ENCODE measurements around the gene INAFM2. TPM values are rescaled to one million over a fixed set of nuclear protein-coding genes. Genes with fewer than 3 reads are reported as not detected.

INAFM2 gene
- total RNA-seq, 1 experiment from 2014 or later, result 14.7 TPM

DNA sequence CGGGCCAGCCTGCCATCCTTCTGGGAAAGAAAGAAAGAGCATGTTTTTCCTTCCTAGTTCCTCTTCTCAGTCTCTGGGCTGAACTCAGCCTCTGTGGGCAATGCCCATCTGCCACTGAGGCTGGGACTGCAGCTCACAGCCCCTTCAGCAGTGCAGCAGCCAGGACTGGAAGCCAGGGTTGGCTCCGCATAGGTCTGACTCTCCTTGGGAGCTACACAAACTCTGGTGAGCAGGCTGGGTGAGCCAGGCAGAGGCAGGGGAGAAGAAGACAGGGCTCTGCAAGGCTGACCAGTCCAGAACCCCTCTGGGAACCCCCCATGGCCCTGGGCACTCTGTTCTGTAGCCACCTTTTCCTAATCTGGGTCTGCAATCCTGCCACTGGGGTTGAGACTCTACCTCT, 38.1 kb downstream of the INAFM2 start:
- DNase-seq (ENCODE audit: low spot score), result no peak

DNA sequence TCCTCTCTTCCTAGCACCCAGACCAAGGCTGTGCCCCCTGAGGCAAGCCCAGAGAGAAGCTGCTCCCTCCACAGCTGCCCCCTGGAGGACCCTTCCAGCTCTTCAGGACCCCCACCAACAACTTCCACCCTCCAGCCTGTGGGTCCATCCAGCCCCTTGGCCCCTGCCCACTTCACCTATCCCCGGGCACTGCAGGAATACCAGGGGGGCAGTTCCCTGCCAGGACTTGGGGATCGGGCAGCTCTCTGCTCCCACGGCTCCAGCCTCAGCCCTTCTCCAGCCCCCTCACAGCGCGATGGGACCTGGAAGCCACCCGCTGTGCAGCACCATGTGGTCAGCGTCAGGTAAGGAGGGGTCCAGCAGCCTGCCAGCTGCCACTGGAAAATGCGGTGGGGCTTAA, 40.1 kb downstream of the INAFM2 start:
- DNase-seq (ENCODE audit: low spot score), result no peak

DNA sequence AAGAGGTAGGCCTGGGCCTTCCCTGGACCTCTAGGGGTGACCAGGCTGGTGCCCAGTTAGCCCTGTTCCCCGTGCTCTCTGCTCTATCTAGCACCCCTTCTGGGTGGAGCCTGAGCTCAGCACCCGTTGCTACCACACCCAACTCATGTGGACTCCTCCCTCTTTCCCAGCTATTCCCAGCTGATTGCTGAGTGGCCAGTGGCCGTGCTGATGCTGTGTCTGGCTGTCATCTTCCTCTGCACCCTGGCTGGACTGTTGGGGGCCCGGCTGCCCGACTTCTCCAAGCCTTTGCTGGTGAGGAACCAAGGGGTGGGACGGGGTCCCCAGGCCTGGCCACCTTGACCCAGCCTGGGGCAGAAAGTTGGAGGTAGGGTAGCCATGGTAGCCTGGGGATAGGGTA, 40.8 kb downstream of the INAFM2 start:
- no peak for DNase-seq (ENCODE audit: low spot score)

DNA sequence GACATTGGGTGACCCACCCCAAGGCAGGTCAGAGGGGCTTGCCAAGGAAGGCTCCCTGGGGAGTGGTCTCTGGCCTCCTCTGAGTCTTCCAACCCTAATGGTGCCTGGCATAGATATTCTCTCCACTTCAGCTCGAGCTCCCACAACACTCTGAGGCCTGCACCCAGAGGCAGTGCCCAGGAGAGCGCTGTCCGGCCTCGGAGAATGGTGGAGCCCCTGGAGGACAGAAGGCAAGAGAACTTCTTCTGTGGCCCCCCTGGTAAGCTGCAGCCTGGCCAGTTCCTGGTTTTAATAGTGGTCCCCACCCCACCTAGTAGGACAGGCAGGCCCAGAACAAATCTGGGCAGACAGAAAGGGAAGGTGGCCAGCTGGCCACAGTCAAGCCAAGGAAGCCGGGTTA, 41.5 kb downstream of the INAFM2 start:
- no peak for DNase-seq (ENCODE audit: low spot score)

DNA sequence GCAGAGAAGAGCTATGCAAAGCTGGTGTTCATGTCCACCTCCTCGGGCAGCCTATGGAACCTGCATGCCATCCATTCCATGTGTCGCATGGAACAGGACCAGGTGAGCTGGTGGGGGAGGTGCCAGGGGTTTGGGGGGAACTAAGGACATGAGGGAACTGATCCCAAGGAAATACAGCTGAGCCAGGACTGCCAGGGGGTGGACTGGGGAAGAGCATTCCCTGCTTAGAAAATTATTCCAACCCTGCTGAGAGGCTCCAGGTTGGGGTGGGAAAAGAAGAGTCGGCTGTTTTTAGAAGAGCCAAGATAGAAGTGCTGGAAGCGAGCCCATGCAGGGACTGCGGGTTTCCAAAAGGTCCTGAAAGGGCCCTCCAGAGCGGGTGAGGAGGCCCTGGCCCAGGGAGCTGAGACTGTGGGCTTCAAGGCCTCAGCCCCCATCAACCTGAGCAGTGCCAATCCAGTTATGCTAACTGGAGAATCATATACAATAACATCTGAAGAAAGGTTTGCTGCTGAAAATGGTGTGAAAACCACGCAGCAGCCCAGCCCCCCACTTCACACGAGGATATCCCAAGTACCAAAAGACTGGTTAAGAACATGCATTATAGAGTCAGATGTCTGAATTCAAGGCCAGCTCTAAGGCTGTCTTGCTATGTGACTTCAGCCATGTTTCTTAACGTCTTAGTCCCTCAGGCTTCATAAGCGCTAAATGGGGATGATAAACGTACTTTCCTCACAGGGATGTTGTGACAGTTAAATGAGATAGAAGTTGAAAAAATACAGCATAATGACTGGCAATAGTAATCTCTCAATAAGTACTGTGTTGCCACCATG, 42.3 kb downstream of the INAFM2 start:
- no peak for DNase-seq (ENCODE audit: low spot score)

DNA sequence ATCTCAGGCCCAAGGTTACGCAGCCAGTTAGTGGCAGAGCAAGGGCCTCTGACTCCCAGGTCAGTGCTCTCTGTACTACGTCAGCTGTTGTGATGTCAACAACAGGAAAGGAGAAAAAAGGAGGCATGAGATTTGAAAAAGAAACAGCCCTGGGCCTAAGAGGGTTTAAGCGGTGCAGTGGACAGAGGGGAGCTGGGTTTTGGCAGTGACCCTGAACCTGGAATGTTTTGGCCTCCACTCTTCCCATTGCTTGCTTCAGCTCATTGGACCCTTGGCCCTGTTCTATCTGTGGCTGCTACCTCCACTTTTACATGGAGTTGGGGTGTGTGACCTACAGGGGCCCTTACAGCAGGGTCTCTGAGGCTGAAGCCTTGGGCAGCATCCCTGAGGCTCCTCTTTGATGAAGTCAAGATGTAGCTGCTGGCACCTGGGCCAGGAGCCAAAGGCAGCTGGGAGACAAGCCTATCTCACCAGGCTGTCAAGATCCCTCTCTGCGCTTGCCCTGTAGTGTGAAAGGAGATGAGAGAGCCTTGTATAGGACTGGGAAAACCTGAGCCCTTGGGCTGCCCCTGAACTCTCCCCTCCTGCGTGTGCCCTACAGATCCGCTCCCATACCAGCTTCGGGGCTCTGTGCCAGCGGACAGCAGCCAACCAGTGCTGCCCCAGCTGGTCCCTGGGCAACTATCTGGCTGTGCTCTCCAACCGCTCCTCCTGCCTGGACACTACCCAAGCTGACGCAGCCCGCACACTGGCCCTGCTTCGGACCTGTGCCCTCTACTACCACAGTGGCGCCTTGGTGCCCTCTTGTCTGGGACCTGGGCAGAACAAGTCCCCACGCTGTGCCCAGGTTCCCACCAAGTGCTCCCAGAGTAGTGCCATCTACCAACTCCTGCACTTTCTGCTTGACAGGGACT, 43.2 kb downstream of the INAFM2 start:
- DNase-seq (ENCODE audit: low spot score), result no peak

DNA sequence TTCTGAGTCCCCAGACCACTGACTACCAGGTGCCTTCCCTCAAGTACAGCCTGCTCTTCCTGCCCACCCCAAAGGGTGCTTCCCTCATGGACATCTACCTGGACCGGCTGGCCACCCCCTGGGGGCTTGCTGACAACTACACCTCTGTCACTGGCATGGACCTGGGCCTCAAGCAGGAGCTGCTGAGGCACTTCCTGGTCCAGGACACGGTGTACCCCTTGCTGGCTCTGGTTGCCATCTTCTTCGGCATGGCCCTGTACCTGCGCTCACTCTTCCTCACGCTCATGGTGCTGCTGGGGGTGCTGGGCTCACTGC, 43.8 kb downstream of the INAFM2 start:
- no peak for DNase-seq (ENCODE audit: low spot score)

DNA sequence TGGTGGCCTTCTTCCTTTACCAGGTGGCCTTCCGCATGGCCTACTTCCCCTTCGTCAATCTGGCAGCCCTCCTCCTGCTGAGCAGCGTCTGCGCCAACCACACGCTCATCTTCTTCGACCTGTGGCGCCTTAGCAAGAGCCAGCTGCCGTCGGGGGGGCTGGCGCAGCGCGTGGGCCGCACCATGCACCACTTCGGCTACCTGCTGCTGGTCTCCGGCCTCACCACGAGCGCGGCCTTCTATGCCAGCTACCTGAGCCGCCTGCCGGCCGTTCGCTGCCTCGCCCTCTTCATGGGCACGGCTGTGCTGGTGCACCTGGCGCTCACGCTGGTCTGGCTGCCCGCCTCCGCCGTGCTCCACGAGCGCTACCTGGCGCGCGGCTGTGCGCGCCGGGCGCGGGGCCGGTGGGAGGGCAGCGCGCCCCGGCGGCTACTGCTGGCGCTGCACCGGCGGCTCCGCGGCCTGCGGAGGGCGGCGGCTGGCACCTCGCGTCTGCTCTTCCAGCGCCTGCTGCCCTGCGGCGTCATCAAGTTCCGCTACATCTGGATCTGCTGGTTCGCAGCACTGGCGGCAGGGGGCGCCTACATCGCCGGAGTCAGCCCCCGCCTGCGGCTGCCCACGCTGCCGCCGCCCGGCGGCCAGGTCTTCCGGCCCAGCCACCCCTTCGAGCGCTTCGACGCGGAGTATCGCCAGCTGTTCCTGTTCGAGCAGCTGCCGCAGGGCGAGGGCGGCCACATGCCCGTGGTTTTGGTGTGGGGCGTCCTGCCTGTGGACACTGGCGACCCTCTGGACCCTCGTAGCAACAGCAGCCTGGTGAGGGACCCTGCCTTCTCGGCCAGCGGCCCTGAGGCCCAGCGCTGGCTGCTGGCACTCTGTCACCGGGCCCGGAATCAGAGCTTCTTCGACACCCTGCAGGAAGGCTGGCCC, 44.5 kb downstream of the INAFM2 start:
- no peak for DNase-seq (ENCODE audit: low spot score)

DNA sequence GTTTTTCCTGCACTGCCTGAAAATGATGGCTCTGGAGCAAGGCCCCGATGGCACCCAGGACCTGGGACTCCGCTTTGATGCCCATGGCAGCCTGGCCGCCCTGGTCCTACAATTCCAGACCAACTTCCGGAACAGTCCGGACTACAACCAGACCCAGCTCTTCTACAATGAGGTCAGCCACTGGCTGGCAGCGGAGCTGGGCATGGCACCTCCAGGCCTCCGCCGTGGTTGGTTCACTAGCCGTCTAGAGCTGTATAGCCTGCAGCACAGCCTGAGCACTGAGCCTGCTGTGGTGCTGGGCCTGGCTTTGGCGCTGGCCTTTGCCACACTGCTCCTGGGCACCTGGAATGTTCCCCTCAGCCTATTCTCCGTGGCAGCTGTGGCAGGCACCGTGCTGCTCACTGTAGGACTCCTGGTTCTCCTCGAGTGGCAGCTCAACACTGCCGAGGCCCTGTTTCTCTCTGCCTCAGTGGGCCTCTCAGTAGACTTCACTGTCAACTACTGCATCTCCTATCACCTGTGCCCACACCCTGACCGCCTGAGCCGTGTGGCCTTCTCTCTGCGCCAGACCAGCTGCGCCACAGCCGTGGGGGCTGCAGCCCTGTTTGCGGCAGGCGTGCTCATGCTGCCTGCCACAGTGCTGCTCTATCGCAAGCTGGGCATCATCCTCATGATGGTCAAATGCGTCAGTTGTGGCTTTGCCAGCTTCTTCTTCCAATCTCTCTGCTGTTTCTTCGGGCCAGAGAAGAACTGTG, 45.4 kb downstream of the INAFM2 start:
- no peak for DNase-seq (ENCODE audit: low spot score)

DNA sequence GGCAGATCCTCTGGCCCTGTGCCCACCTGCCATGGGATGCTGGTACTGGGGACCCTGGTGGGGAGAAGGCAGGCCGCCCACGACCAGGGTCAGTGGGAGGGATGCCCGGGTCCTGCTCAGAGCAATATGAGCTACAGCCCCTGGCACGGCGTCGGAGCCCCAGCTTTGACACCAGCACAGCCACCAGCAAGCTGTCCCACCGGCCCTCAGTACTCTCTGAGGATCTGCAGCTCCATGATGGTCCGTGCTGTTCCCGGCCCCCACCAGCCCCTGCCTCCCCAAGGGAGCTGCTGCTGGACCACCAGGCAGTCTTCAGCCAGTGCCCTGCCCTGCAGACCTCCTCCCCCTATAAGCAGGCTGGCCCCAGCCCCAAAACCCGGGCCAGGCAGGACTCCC, 46.0 kb downstream of the INAFM2 start:
- no peak for DNase-seq (ENCODE audit: low spot score)

DNA sequence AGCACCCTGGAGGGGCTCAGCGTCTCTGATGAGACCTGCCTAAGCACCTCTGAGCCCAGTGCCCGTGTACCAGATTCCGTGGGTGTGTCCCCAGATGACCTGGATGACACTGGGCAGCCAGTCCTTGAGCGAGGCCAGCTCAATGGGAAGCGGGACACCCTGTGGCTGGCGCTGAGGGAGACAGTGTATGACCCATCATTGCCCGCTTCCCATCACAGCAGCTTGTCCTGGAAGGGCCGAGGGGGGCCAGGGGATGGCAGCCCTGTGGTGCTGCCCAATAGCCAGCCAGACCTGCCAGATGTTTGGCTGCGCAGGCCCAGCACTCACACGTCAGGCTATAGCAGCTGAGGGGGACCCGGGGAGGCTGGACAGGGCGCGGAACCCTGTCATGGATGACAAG, 46.5 kb downstream of the INAFM2 start:
- DNase-seq (ENCODE audit: low spot score), result no peak

DNA sequence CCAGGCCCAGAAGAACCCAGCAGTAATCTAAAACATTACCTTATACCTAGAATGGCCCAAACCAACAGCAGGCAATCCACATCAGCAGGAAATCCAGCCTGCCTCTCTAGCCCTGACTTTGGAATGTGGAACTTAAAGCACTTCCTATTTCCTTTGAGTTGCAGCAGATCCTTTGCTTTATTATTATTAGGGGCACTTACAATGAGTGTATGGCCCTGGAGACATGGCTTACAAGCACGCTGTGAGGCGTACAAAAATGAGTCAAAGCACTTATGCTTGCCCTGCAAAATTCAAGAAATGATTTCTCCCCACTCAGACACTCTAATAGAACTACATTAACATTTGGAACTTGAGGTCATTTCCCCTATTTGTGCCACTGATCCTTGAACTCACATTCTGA, 49.5 kb downstream of the INAFM2 start:
- DNase-seq (ENCODE audit: low spot score), result no peak

Other genes starting within 250 kb of the INAFM2 start
- gene BMF, start 214.8 kb upstream of the INAFM2 start, total RNA-seq (2014; rRNA removed; shearing (Covaris generic)), result 0.83 and 1.8 TPM in 2 replicates
- gene BUB1B, start 162.6 kb upstream of the INAFM2 start, total RNA-seq (2014; rRNA removed; shearing (Covaris generic)), result 73.0 and 82.1 TPM in 2 replicates
- gene PAK6, start 84.6 kb upstream of the INAFM2 start, total RNA-seq (2014; rRNA removed; shearing (Covaris generic)), result 0.17 and 0.43 TPM in 2 replicates
- not detected in 2 replicates for gene ANKRD63, start 40.6 kb upstream of the INAFM2 start, total RNA-seq (2014; rRNA removed; shearing (Covaris generic))
- not detected in 2 replicates for gene PLCB2, start 15.8 kb upstream of the INAFM2 start, total RNA-seq (2014; rRNA removed; shearing (Covaris generic))
- 4.4 and 12.1 TPM in 2 replicates for gene CCDC9B, start 17.2 kb downstream of the INAFM2 start, total RNA-seq (2014; rRNA removed; shearing (Covaris generic))
- not detected in 2 replicates for gene PHGR1, start 27.3 kb downstream of the INAFM2 start, total RNA-seq (2014; rRNA removed; shearing (Covaris generic))
- gene DISP2, start 34.5 kb downstream of the INAFM2 start, total RNA-seq (2014; rRNA removed; shearing (Covaris generic)), result 0.19 and 0.36 TPM in 2 replicates
- 117 and 130 TPM in 2 replicates for gene KNSTRN, start 59.0 kb downstream of the INAFM2 start, total RNA-seq (2014; rRNA removed; shearing (Covaris generic))
- 10.8 and 20.7 TPM in 2 replicates for gene IVD, start 82.1 kb downstream of the INAFM2 start, total RNA-seq (2014; rRNA removed; shearing (Covaris generic))
- 11.2 and 14.0 TPM in 2 replicates for gene BAHD1, start 117.3 kb downstream of the INAFM2 start, total RNA-seq (2014; rRNA removed; shearing (Covaris generic))
- 39.0 and 49.1 TPM in 2 replicates for gene CHST14, start 147.3 kb downstream of the INAFM2 start, total RNA-seq (2014; rRNA removed; shearing (Covaris generic))
- gene CCDC32, start 241.3 kb downstream of the INAFM2 start, total RNA-seq (2014; rRNA removed; shearing (Covaris generic)), result 28.8 and 30.7 TPM in 2 replicates
- gene RPUSD2, start 245.6 kb downstream of the INAFM2 start, total RNA-seq (2014; rRNA removed; shearing (Covaris generic)), result 11.8 and 19.7 TPM in 2 replicates

Data from A172 (cell line).